Muscle layer of duodenum (tissue), 2 donors: ENCODE results near the gene EIF3A.
"Not testable (repeated sequence)": the region's sequence is repeated elsewhere in the genome, so short reads cannot be mapped to it uniquely, and the experiment has no call there.

ENCODE experiments used
- H3K27ac ChIP-seq: one replicate; pipeline ENCODE4 v1.7.0; 2013; ENCODE audit warnings: mild to moderate bottlenecking, low read length
- H3K27me3 ChIP-seq: one replicate; pipeline ENCODE4 v1.7.0; 2013; ENCODE audit warnings: low read depth, mild to moderate bottlenecking, control low read depth, low read length
- H3K36me3 ChIP-seq, 2 donors: one replicate each; pipeline ENCODE4 v1.7.0; 2013; ENCODE audit warnings: low read length in 2 of 2, control low read depth in 1 of 2, mild to moderate bottlenecking in 1 of 2; ENCODE audit not compliant: insufficient read depth in 2 of 2, control insufficient read depth in 1 of 2
- H3K4me1 ChIP-seq, 2 donors: one replicate each; pipeline ENCODE4 v1.7.0; 2013; ENCODE audit warnings: low read length in 2 of 2, mild to moderate bottlenecking in 2 of 2, control low read depth in 1 of 2, moderate library complexity in 1 of 2; ENCODE audit not compliant: insufficient read depth in 2 of 2, control insufficient read depth in 1 of 2
- H3K4me3 ChIP-seq, 2 donors: one replicate each; pipeline ENCODE4 v1.7.0; 2013; ENCODE audit warnings: low read length in 2 of 2, low read depth in 1 of 2, mild to moderate bottlenecking in 1 of 2
- H3K9me3 ChIP-seq, 2 donors: one replicate each; pipeline ENCODE4 v1.7.0; 2013; ENCODE audit warnings: low read length in 2 of 2, control low read depth in 1 of 2, mild to moderate bottlenecking in 1 of 2; ENCODE audit not compliant: control insufficient read depth in 1 of 2
- donor health status: healthy.

EIF3A gene

DNA sequence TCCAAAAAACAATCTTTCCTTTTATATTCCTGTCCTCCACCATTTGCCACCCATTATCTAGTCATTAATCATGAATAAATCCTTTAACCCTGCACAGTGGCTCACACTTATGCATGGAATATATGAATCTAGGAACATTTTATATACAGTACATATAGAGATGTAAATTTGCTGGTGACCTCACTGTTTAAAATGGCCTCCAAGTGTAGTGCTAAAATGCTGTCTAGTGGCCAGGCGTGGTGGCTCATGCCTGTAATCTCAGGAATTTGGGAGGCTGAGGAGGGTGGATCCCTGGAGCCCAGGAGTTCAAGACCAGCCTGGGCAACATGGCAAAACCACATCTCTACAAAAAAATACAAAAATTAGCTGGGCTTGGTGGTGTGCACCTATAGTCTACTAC is 41.5 kb downstream of the EIF3A start:
- H3K4me3 ChIP-seq, result no peak overlapping the region
- no peaks in the 10 kb centered on the region for H3K4me1 ChIP-seq
- H3K27me3 ChIP-seq, result no peaks in the 10 kb centered on the region
- peaks cover 71 to 81% of the 10 kb centered on the region in 2 donors for H3K36me3 ChIP-seq
- no peak overlapping the region for H3K27ac ChIP-seq
- no peaks in the 10 kb centered on the region for H3K9me3 ChIP-seq

DNA sequence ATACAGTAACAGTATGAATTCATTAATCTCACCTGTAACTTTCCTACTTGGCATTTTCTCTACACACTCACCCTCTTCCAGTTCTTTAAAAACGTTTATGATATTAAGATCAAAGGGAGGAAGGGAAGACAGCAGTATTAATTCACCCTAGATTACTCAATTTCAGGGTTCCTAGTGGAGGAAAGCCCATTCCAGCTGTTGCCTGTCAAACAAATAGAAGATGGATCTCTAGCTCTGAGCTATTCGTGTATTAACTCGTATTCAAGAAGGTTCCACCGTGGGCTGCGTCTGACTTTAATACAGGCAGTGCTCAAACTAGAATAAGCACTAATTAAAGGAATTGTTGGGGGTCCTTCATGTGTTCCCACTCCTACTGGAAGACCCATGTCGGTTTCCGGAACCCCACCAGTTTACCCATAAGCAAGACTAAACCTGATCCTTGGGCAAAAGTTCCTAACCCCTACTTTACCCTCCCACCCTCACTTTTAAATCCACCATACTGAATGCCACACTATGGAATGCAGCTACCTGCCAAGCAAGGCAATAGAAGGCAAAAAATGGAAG is 49.0 kb downstream of the EIF3A start:
- Histone ChIP-seq H3K27ac (no peak overlapping the region), H3K27me3 (no peaks in the 10 kb centered on the region), H3K4me1 (peaks cover 4 to 21% of the 10 kb centered on the region in 2 donors), H3K36me3 (peaks cover 16 to 26% of the 10 kb centered on the region in 2 donors), H3K4me3 (peak overlapping the region in 1 of 2 donors; percentile 52), H3K9me3 (no peaks in the 10 kb centered on the region)

DNA sequence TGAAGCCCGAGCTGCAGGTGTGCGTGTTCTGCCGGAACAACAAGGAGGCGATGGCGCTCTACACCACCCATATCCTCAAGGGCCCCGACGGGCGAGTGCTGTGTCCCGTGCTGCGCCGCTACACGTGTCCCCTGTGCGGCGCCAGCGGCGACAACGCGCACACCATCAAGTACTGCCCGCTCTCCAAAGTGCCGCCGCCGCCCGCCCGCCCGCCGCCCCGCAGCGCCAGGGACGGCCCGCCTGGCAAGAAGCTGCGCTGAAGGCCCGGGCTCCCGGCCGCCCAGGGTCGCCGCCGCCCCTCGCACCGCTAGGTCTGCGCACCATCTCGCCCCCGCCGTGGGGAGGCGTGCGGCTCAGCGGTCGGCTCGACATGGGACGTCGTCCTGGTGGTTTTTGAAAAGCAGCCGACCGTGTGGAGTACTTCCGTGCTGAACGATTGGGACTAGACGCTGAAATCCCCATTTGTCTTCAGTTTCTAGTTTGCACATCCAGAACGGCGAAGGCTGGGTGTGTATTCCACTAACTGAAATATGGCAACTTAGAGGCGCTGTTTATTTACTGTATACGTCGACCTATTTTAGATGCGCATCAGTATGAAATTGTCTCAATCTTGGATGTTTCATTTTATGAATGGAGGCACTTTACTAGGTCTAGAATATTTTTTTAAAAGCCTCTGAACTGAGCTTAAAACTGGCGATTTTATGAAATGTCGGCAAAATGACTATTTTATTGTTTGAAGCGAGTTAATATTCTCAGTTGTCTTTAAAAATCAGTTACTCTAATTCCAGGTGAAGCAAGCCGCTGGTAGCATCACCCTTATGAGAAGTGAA is 50.0 kb downstream of the EIF3A start:
- Histone ChIP-seq H3K4me1 (peaks cover 4 to 30% of the 10 kb centered on the region in 2 donors), H3K4me3 (peak overlapping the region; percentile 46 to 52)

DNA sequence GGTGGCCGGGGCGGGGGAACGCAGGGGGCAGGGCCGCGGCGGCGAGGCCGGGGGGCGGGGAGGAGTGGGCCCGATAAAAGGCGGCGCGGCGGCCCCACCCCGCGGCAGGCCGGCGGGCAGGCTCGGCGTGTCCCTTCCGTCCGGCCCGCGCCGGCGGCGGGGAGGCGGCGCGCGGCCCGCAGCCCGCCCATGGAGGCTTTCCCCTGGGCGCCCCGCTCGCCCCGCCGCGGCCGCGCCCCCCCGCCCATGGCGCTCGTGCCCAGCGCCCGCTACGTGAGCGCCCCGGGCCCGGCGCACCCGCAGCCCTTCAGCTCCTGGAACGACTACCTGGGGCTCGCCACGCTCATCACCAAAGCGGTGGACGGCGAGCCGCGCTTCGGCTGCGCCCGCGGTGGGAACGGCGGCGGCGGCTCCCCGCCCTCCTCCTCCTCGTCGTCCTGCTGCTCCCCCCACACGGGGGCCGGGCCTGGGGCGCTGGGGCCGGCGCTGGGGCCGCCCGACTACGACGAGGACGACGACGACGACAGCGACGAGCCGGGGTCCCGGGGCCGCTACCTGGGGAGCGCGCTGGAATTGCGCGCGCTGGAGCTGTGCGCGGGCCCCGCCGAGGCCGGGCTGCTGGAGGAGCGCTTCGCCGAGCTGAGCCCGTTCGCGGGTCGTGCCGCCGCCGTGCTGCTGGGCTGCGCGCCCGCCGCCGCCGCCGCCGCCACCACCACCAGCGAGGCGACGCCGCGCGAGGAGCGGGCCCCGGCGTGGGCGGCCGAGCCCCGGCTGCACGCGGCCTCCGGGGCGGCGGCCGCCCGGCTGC is 50.8 kb downstream of the EIF3A start, which contains the start of gene NANOS1:
Gene NANOS1 (plus strand): TSS at position 102 of the 808 bp plus-strand sequence. CDS start 88 bp downstream, at position 190.
- H3K4me1 ChIP-seq, result peaks cover 4 to 35% of the 10 kb centered on the region in 2 donors
- no peaks in the 10 kb centered on the region for H3K9me3 ChIP-seq
- H3K27ac ChIP-seq, result no peak within 1 kb of the TSS
- peaks cover 11 to 16% of the 10 kb centered on the region in 2 donors for H3K36me3 ChIP-seq
- no peaks in the 10 kb centered on the region for H3K27me3 ChIP-seq
- peak within 1 kb of the TSS; percentile 30 to 67 for H3K4me3 ChIP-seq

More for the DNA sequence above, 50.0 kb downstream of the EIF3A start:
- no peaks in the 10 kb centered on the region for H3K9me3 ChIP-seq
- peaks cover 12 to 18% of the 10 kb centered on the region in 2 donors for H3K36me3 ChIP-seq
- H3K27me3 ChIP-seq, result no peaks in the 10 kb centered on the region
- H3K27ac ChIP-seq, result no peak overlapping the region

DNA sequence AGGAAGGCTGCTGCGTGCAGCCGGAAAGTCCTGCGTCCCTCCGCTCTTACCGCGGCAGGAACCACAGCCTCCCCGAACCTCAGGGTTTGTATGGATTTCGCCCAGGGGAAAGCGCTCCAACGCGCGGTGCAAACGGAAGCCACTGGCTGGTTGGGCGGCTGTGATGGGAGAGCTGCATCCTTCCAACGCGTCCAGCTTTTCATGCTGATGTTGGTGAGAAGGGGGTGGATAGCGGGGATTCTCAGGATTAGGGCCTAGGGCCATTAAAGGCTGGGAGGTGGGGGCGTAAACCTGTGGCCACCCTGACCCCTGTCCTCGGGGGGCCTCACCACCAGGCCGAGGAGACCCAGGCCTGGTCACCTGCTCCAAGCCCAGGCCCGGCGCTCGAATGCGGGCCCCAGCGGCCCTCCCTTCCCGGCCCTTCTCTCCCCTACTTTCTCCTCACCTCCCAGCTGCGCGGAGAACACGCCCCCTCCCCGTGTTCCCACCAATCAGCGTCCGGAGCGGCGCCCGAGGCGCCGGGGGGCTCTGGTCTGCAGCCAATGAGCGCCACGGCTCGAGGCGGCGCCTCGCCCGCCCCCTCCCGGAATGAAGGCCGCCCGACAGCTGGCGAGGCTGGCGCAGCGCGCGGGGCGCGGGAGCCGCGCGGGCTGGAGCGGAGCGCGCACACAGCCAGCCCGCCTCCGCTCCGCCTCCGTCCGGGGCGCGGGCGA is 51.6 kb downstream of the EIF3A start:
- peaks cover 4 to 35% of the 10 kb centered on the region in 2 donors for H3K4me1 ChIP-seq
- H3K4me3 ChIP-seq, result peak overlapping the region; percentile 30 to 64
- no peak overlapping the region for H3K27ac ChIP-seq

DNA sequence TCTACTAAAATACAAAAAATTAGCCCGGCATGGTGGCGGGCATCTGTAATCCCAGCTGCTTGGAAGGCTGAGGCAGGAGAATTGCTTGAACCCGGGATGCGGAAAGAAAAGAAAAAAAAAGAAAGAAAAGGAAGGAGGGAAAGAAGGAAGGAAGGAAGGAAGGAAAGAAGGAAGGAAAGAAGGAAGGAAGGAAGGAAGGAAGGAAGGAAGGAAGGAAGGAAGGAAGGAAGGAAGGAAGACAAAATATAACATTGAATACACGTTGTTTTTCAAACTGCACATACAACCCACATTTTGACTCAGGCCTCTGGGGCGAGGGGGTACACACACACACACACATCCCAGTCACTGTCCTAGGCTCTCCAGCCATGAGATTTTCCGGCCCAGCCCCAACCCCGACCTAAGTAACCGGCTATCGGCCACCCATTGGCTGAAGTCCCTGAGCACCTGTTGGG is 52.1 kb downstream of the EIF3A start:
- not testable (repeated sequence) for H3K27ac ChIP-seq, H3K27me3 ChIP-seq, H3K9me3 ChIP-seq, H3K36me3 ChIP-seq
- Histone ChIP-seq H3K4me1 (peaks cover 4 to 35% of the 10 kb centered on the region in 2 donors), H3K4me3 (peak overlapping the region; percentile 30 to 64)

More for the DNA sequence above, 51.6 kb downstream of the EIF3A start:
- Histone ChIP-seq H3K9me3 (no peaks in the 10 kb centered on the region), H3K27me3 (no peaks in the 10 kb centered on the region), H3K36me3 (peaks cover 4 to 8% of the 10 kb centered on the region in 2 donors)

DNA sequence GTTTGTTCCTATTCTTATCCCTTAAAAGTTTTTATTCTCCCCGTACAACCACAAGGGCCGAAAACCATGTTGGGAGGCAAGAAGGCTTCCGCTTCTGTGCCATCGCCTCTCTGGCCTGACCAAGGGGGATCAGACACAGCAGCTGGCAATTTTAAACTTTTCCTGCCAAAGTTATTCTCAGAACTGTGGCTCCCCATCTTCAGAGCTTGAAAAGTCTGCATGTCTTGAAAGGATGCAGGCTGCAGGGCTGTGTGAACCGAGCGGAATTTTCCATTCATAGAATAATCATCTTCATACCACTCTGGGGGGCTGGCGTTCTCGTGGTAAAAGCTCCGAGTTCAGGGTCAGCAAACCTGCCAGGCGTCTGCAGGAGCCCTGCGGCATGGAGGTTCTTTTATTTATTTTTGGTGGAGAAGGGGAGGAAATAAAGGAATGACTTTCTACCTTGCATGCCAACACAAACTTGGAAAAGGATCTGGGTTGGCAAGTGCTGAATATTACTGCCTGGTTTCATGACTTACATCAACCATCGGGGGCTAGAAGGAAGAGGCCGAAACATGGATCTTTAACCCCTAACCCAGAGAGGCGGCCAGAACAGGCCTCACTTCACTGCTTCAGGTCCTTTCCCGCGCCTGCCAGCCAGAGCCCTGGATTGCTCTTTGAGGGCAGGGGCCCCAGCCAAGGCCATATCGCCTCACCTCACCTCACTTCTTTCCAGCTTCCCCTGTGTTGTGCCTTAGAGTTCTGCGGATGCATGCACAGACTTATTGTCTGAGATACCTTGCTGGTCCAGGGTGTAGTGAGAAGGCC is 54.1 kb downstream of the EIF3A start:
- H3K9me3 ChIP-seq, result no peaks in the 10 kb centered on the region
- H3K36me3 ChIP-seq, result no peaks in the 10 kb centered on the region
- H3K4me1 ChIP-seq, result peaks cover 4 to 29% of the 10 kb centered on the region in 2 donors
- H3K27ac ChIP-seq, result peak overlapping the region; percentile 63
- no peaks in the 10 kb centered on the region for H3K27me3 ChIP-seq
- H3K4me3 ChIP-seq, result no peak overlapping the region

DNA sequence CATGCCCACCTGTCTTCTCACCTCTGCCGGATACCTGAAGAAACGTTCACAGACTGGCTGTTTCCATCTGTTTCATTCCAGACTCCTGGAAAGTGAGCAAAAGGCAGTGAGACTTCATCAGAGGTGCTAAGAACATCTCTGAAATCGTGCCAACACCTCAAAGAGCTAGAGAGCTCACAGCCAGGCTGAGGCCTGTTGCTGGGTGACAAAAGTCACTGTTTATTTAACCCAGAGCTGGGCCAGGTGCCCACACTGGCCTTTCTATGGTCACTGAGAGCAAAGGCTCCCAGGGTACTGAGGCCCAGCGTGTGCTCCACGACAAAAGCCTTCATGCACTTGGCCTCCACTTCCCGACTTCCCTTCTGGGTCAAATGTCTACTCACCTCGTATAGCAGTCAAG is 54.8 kb downstream of the EIF3A start:
- Histone ChIP-seq H3K27me3 (no peaks in the 10 kb centered on the region), H3K4me1 (peaks cover 0 to 21% of the 10 kb centered on the region in 2 donors), H3K27ac (peak overlapping the region; percentile 63), H3K36me3 (no peaks in the 10 kb centered on the region), H3K4me3 (no peak overlapping the region), H3K9me3 (no peaks in the 10 kb centered on the region)

DNA sequence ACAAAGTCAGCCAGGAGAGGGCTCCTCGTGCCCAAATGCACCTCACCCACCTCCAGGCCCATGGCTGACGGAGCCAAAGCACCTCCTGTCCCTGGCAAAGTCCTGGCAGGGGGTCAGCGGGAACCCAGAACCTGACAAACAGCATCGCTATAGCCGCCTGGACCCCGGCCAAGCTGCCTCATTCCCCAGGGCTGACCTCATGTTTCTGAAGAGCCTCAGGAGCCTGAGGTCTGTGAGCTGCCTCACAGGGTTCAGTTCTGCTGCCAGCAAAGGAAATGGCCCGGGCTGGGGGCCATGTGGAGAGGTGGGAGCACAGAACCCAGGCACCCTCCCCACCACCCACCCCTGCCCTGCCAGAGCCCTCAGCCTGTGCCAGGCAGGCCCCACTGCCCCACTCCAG is 55.3 kb downstream of the EIF3A start:
- Histone ChIP-seq H3K27me3 (no peaks in the 10 kb centered on the region), H3K4me1 (peaks cover 0 to 18% of the 10 kb centered on the region in 2 donors), H3K9me3 (no peaks in the 10 kb centered on the region), H3K36me3 (no peaks in the 10 kb centered on the region), H3K27ac (peak overlapping the region; percentile 63), H3K4me3 (no peak overlapping the region)

DNA sequence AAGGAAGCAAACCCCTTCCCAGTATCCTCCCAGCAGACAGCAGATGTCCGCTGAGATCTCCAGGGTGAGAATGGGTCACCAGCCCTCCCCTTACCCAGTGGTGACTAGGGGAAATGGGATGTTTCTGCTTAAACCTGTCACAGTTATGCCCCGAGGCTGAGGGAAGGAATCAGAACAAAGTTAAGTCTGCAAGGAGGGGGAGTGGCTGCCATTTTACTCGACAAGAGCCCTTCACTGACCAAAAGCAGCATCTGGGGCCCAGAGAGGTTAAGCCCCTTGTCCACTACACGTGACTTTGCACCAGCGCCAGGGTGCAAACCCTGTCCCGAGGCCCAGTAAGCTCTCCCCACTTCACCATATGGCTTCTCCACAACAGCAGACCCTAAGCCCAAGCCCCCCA is 55.7 kb downstream of the EIF3A start:
- Histone ChIP-seq H3K9me3 (no peaks in the 10 kb centered on the region), H3K4me1 (peaks cover 0 to 18% of the 10 kb centered on the region in 2 donors), H3K27me3 (no peaks in the 10 kb centered on the region), H3K36me3 (no peaks in the 10 kb centered on the region), H3K4me3 (no peak overlapping the region), H3K27ac (no peak overlapping the region)
